Dendritic cell treated with granulocyte-macrophage colony-stimulating factor and Interleukin-4, amounts not matched to agents 40 ng/mL and 50 ng/mL, for 4 days (primary cell): Measurements from ENCODE around the gene SDF2.
A peak's percentile ranks its signal among the peaks of the same experiment; 100 is the strongest.

Source experiments
- H3K27ac Mint-ChIP-seq: one replicate; pipeline ENCODE4 v1.8.0; 2022; ENCODE audit warnings: mild to moderate bottlenecking, mixed read lengths
- H3K27me3 Mint-ChIP-seq: one replicate; pipeline ENCODE4 v1.8.0; 2022; ENCODE audit warnings: mild to moderate bottlenecking, mixed read lengths
- H3K36me3 Mint-ChIP-seq: one replicate; pipeline ENCODE4 v1.8.0; 2022; ENCODE audit warnings: low read depth, mixed read lengths
- H3K4me1 Mint-ChIP-seq: one replicate; pipeline ENCODE4 v1.8.0; 2022; ENCODE audit warnings: low read depth, mixed read lengths
- H3K4me3 Mint-ChIP-seq: one replicate; pipeline ENCODE4 v1.8.0; 2022; ENCODE audit warnings: mild to moderate bottlenecking, moderate library complexity, mixed read lengths
- H3K9me3 Mint-ChIP-seq: one replicate; pipeline ENCODE4 v1.8.0; 2022; ENCODE audit warnings: mixed read lengths
- intact Hi-C: fragments of 100-400 bp; cut with micrococcal nuclease; formaldehyde crosslinking; loops from one replicate; pipeline ENCODE4 v1.15.0; 2022

Gene SDF2, protein sequence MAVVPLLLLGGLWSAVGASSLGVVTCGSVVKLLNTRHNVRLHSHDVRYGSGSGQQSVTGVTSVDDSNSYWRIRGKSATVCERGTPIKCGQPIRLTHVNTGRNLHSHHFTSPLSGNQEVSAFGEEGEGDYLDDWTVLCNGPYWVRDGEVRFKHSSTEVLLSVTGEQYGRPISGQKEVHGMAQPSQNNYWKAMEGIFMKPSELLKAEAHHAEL

DNA sequence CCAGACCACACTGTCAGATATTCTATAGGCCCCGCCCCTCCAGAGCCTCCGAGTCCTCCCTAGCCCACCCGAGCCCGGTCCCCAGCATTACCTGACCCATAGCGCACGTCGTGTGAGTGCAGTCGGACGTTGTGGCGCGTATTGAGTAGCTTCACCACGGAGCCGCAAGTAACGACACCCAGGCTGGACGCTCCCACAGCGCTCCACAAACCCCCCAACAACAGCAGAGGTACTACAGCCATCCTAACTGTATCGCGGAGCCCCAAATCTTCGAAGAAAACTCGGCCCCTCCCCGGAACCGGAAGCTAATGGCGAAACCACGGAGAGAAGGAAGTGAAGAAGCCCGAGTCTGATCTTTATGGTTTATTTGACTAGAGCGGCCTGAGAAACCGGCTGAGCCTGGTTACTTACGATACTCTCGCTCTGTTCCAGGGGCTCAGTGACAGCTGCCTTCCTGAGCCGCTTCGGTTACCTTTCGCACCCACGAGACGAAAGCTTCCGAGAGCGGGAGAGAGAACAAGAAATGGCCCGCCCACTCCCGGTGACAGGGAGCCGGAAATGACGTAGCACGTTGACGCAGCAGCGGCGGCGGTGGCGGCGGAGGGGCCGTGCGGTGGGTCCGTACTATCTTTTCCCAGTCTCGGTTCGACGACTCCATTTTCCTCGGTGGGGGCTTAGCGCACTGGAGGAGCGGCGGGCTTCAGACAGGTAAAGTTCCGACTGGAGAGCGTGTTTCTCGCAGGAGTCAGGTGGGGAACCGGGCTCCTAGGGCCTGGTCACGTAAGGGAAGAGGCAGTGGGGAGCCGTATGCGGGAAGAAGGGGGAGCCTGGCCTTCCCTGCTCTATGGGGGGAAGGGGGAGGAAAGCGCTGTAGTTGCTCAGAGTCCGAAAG is at the start of gene SDF2, which contains the start of gene SUPT6H:
Gene SDF2 (minus strand): TSS at position 272 of the 892 bp plus-strand sequence. CDS start 30 bp downstream, at position 242.
Gene SUPT6H (plus strand): TSS at position 571 of the 892 bp plus-strand sequence. CDS start 11,197 bp downstream, outside the sequence.
- Mint-ChIP-seq H3K4me3 (peak within 1 kb of the TSS; percentile 99), H3K27ac (peak within 1 kb of the TSS; percentile 98), H3K9me3 (no peaks in the 10 kb centered on the region), H3K27me3 (no peaks in the 10 kb centered on the region), H3K4me1 (peaks cover 57% of the 10 kb centered on the region), H3K36me3 (peaks cover 69% of the 10 kb centered on the region)
- intact Hi-C loops, result loop anchor here (1.0 to 5.0 kb wide), 2 partner anchors 17 to 50 kb away; partner anchors contain the start of genes BLTP2 and PROCA1

DNA sequence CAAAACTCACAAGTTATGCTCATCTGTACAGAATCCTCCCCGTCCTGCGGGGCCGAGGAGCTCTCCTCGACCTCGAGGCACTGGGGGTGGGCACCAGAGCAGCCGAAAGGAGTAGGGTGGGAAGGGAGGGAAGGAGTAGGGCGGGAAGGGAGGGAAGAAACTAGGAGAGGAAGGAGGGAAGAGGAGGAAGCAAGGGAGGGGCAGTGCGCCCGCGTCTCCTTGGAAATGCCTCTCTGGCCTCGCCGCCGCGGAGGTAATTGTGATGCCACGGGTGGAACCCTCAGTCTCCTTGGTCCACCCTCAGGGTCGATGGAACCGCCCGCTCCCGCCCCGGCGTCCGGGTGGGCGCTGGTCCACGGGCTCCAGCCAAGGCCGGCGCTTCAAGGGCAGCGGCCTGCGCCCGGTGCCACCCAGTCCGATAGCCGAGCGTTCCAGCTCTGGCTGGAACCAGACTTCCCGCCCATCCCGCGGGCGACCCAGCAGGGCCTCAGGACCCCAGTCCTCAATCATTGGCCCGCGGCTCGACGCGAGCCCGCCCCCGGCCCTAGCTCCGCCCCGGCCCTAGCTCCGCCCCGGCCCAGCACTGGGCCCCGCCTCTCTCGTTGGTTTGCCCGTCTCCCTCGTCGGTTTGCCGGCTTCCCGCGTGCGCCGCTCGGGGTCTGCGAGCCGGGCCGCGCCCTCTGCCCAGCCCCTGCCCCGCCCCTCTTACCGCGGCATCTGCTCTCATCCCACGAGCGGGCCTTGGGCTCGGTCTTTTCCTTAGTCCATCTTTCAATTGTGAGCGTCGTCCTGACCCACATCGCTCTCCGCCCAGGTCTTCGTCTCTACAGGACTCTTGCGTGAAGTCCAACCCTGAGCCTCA is 49.4 kb upstream of the SDF2 start:
- peaks cover 2% of the 10 kb centered on the region for H3K27me3 Mint-ChIP-seq
- H3K4me3 Mint-ChIP-seq, result peak overlapping the region; percentile 77
- peaks cover 38% of the 10 kb centered on the region for H3K4me1 Mint-ChIP-seq
- no peaks in the 10 kb centered on the region for H3K9me3 Mint-ChIP-seq
- intact Hi-C loops, result loop anchor here (5.0 kb wide), 1 partner anchor 49 kb away; the partner anchor contains the start of genes SDF2 and SUPT6H
- H3K36me3 Mint-ChIP-seq, result peaks cover 38% of the 10 kb centered on the region
- H3K27ac Mint-ChIP-seq, result peak overlapping the region; percentile 93

DNA sequence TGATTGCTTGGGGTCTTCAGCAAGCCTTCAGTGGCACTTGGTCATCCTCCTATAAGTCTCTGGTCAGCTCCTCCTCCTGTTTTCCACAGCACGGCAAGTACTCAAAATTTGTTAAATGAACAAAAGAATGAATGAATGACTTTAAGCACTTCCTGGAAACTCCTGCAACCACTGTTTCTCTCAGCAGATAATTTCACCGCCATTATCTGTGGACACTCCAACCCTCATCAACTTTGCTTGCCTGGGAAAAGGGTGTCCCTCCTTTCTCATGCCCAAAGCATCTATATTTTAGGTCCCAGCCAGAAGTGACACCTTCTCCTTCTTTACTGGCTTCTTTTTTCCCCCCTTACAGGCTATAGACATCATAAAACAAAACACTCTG is 45.6 kb upstream of the SDF2 start:
- no peaks in the 10 kb centered on the region for H3K9me3 Mint-ChIP-seq
- no peaks in the 10 kb centered on the region for H3K27me3 Mint-ChIP-seq
- intact Hi-C loops, result no loop called here
- no peak overlapping the region for H3K27ac Mint-ChIP-seq
- peaks cover 22% of the 10 kb centered on the region for H3K4me1 Mint-ChIP-seq
- H3K36me3 Mint-ChIP-seq, result peaks cover 50% of the 10 kb centered on the region
- no peak overlapping the region for H3K4me3 Mint-ChIP-seq

DNA sequence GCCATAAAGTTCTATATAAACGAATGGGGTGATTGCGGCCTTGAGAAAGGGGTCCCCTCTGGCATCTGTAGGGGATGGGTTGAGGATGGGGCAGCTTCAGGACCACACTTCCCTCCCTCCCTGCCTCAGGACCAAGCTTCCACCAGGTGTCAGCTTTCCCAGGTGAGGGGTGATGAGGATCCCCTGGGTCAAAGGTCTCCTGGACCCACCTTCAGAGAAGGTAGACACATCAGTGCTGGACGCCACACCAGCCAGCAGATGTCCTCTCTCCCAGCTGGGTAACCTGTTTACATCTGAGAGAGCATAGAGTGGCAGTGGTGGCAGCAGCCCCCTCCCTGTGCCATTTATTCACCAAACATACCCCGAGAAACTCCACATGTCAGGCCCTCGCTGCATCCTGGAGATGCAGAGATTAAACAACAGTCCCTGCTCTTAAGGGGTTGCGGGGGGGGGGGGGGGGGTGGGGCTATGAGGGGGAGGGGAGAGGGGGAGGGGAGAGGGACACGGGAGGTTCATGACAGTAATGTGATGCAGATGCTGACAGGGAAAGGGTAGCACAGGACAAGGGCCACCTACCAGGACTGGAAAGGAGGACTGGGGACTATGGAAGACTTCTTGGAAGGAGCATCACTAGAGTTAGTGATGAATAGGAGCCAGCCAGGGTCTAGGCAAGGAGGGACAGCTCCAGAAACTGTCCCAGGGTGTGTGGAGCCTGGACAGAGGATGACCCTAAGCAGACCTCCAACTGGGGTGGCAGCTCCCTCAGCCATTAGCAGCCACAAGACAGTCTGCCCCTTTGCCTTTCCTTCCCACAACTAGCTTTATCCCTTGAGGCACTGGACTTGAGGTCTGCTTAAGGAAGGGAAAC is 45.0 kb upstream of the SDF2 start:
- Mint-ChIP-seq H3K27ac (no peak overlapping the region), H3K36me3 (peaks cover 56% of the 10 kb centered on the region), H3K9me3 (no peaks in the 10 kb centered on the region), H3K27me3 (no peaks in the 10 kb centered on the region), H3K4me1 (peaks cover 16% of the 10 kb centered on the region), H3K4me3 (no peak overlapping the region)
- intact Hi-C loops, result no loop called here

DNA sequence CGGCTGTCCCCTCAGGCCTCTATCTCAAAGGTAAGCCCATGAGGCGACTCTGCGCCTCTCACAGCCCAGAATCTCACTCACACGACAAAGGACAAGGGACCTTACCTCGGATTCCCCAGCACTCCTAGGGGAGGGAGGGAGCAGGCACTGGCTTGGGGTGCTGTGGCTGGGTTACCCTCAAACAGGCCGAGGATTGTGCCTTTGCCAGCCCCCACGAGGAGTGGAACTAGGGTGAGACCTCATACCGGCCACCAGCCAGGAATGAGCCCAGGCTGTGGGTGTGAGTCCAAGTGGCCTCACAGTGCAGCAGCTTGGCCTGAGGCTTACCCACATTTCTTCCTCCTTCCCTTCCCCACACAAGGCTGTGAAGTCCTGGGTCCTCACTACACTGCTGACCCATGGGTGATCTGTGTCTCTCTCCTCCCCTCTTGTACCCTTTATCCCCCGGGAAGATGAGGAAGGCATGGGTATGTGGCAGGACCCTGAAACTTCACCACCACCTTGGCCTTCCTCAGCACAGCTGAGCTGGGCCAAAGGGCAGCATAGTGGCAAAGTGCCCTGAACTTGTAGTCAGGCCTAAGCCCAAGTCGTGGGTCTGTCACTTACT is 44.1 kb upstream of the SDF2 start:
- no peaks in the 10 kb centered on the region for H3K27me3 Mint-ChIP-seq
- H3K4me1 Mint-ChIP-seq, result peaks cover 11% of the 10 kb centered on the region
- H3K4me3 Mint-ChIP-seq, result no peak overlapping the region
- no peaks in the 10 kb centered on the region for H3K9me3 Mint-ChIP-seq
- intact Hi-C loops, result no loop called here
- H3K36me3 Mint-ChIP-seq, result peaks cover 65% of the 10 kb centered on the region
- H3K27ac Mint-ChIP-seq, result peak overlapping the region; percentile 12

DNA sequence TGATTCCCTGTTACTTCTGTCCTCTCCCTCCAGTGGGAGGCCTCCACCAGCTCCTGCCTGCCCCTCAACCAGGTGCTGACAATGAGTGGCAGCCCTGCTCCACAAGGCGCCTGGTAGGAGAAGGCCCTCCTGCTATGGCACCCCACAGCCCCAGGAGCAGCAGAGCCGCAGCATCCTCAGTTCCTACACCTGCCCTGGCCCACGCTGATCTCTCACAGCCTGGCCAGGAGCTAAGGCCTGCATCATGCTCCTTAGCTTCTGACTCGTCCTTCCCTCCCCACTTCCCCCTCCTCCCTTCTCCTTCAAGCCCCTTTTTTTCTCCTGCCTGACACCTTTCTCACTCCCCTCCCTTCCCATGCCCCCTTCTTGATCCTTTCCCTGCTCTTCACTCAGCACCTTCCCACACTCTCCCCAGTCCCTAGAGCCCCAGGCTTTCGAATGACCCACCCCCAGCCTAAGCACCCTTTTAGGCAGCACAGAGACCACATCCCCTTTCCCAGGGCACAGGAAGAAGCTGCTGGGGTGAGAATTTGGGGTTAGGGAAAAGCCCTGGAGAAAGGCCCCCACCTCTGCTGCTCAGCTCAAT is 43.5 kb upstream of the SDF2 start:
- intact Hi-C loops, result no loop called here
- Mint-ChIP-seq H3K36me3 (peaks cover 72% of the 10 kb centered on the region), H3K4me1 (peaks cover 6% of the 10 kb centered on the region), H3K9me3 (no peaks in the 10 kb centered on the region), H3K4me3 (no peak overlapping the region), H3K27ac (peak overlapping the region; percentile 12), H3K27me3 (no peaks in the 10 kb centered on the region)

DNA sequence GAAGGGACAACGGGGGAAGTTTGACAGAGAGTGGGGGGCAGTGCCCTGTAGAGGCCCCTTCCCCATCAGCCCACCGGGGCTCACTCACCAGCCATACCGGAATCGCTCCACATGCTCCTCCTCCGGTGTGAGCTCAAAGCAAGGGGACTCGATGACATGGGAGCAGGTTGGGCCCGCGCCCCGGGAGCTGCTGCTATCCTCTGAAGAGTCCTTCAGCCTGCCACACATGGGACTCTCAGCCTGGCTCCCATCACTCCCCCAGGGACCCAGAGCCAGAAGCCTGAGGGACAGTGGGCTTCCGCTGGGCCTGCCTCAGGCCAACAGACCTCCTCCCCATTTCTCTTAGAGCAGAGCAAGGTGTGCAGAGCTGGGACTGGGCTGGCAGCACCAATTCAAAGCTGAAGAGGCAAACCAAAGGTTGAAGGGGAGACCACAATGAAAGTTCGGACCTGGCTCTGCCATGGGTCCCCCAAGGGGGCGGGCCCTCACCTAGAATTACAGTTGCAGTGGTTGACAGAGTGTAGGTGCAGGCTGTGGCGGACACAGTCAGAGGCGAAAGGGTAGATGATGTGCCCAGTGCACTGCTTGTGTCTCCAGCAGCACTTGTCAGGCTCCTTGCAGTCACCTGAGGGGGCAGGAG is 42.6 kb upstream of the SDF2 start:
- H3K4me3 Mint-ChIP-seq, result no peak overlapping the region
- peaks cover 80% of the 10 kb centered on the region for H3K36me3 Mint-ChIP-seq
- intact Hi-C loops, result no loop called here
- no peaks in the 10 kb centered on the region for H3K9me3 Mint-ChIP-seq
- H3K4me1 Mint-ChIP-seq, result peaks cover 6% of the 10 kb centered on the region
- H3K27me3 Mint-ChIP-seq, result no peaks in the 10 kb centered on the region
- H3K27ac Mint-ChIP-seq, result no peak overlapping the region

DNA sequence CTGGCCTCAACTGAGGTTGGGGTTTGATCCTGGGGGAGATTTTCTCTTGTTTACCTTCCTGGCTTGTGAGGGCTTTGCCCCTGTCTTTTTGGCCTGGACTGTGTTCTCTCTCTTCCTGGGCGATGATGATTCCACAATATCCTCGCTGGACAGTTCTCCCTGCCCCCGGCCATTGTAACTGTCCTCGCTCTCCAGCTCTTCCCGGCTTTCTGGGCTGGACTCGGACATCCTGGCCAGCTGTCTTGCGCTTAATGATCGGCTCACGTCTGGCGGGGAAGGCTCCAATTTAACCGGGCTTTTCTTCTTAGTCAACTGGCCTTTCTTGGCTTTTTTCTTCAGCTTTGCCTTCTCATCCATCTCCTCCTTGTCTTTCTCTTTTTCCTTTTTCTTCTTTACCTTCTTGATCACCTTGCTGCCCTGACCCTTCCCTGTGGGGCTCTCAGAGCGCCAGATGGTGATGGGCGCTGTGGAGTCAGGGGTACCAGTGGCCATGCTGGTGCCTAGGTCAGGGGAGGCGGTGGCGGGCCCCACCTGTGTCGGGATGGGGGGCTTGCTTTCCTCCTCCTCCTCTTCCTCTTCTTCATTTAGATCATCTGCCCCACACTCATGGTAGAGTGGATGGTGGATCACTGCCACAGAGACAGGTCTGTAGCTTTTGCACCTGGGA is 42.0 kb upstream of the SDF2 start:
- H3K27me3 Mint-ChIP-seq, result no peaks in the 10 kb centered on the region
- H3K27ac Mint-ChIP-seq, result no peak overlapping the region
- H3K4me1 Mint-ChIP-seq, result peaks cover 6% of the 10 kb centered on the region
- H3K9me3 Mint-ChIP-seq, result no peaks in the 10 kb centered on the region
- peaks cover 86% of the 10 kb centered on the region for H3K36me3 Mint-ChIP-seq
- no peak overlapping the region for H3K4me3 Mint-ChIP-seq
- intact Hi-C loops, result no loop called here

DNA sequence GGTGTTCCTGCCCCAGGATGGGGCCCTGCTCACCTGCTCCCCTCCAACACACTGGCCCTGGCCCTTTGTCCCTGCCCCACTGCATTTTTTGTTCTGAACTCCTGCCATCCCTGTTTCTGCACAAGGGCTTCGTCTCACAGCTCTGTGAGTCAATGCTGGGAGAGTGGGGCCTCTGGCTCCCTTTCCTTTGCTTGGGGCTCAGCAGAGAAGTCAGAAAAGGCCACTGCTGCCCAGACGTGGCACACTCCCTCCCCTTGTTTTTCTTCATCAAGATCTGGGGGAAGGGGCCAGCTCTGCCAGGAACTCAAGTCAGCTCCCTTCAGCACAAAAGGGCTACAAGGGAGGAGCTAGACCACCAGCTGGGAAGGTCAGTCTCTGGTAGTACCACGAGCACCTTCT is 41.0 kb upstream of the SDF2 start:
- Mint-ChIP-seq H3K9me3 (no peaks in the 10 kb centered on the region), H3K36me3 (peaks cover 90% of the 10 kb centered on the region), H3K27ac (no peak overlapping the region), H3K4me3 (no peak overlapping the region), H3K27me3 (no peaks in the 10 kb centered on the region), H3K4me1 (peaks cover 6% of the 10 kb centered on the region)
- intact Hi-C loops, result no loop called here

DNA sequence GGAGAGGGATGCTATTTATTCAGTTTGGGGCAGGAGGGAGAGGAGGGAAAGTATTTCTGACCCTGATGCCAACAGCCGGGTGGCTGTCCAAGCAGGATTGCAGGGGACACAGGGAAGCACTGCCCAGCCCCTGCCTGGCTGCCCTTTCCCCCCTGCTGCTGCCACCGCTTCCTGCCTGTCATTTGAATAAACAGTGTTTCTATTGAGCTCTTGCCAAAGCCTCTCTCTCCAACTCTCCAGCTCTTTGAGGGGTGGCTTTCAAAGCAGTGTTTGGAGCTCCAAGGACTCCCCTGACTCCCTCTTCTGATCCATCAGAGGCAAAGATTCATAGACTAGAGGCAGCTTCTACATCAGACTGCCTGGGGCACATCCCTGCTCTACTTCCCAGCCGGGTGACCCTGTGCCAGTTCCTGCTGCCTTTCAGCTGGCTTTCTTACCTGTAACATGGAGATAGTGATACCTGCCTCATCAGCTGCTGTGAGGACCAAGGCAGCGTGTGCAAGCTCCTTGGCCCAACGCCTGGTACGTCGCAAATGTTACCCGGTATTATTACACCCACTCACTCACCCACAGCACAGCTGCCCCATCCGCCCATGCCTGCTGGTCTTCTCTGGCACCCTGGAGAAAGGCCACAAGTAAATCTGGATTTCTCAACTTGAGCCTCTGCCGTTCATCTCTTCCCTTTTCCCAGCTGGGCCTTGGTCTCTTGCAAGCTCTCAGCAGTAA is 40.5 kb upstream of the SDF2 start:
- intact Hi-C loops, result no loop called here
- peaks cover 6% of the 10 kb centered on the region for H3K4me1 Mint-ChIP-seq
- H3K36me3 Mint-ChIP-seq, result peaks cover 90% of the 10 kb centered on the region
- no peak overlapping the region for H3K27ac Mint-ChIP-seq
- H3K4me3 Mint-ChIP-seq, result no peak overlapping the region
- no peaks in the 10 kb centered on the region for H3K27me3 Mint-ChIP-seq
- no peaks in the 10 kb centered on the region for H3K9me3 Mint-ChIP-seq

DNA sequence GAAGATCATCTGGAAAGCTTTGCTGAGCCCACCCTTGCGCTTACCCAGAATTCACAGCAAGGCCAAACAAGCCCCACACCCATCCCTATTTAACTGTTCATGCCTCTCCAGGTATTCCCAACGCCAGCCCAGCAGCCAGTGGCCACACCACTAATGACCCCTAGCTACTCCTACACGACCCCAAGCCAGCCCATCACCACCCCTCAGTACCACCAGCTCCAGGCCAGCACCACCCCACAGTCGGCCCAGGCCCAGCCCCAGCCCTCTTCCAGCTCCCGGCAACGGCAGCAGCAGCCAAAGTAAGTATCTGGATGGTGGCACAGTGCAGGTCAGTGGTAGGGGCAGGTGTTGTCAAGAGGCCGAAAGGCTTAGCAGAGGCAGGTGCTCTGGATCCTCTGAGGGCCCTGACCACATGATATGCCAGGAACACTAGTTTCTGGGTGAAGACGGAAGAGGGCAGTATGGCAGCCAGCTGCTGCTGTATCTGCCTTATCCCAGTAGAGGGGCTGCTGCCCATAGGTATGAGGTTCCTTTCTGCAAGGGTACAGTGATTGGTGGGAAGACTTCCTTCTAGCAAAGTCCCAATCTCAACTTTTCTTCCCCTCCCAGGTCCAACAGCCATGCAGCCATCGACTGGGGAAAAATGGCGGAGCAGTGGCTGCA is 39.3 kb upstream of the SDF2 start:
- intact Hi-C loops, result no loop called here
- H3K4me1 Mint-ChIP-seq, result peaks cover 6% of the 10 kb centered on the region
- no peak overlapping the region for H3K4me3 Mint-ChIP-seq
- no peaks in the 10 kb centered on the region for H3K9me3 Mint-ChIP-seq
- no peak overlapping the region for H3K27ac Mint-ChIP-seq
- peaks cover 99% of the 10 kb centered on the region for H3K36me3 Mint-ChIP-seq
- H3K27me3 Mint-ChIP-seq, result no peaks in the 10 kb centered on the region
